BLaER1 treated with 17β-estradiol and CSF1 and Interleukin-3, amounts not matched to agents 10 nM and 100 nM (cell line): ENCODE data around the gene MAFF.

ENCODE experiments used
- H3K27ac ChIP-seq, 11 experiments: shearing (Covaris generic); formaldehyde crosslinking; 2 replicates each; pipeline ENCODE4 v1.8.1; 2022
- H3K27me3 ChIP-seq, 11 experiments: shearing (Covaris generic); formaldehyde crosslinking; 2 replicates each; pipeline ENCODE4 v1.8.1; 2022
- H3K36me3 ChIP-seq, 11 experiments: shearing (Covaris generic); formaldehyde crosslinking; 2 replicates each; pipeline ENCODE4 v1.8.1; 2022
- H3K4me1 ChIP-seq, 10 experiments: shearing (Covaris generic); formaldehyde crosslinking; 2 replicates each; pipeline ENCODE4 v1.8.1; 2022
- H3K4me2 ChIP-seq, 11 experiments: shearing (Covaris generic); formaldehyde crosslinking; 2 replicates each; pipeline ENCODE4 v1.8.1; 2022
- H3K4me3 ChIP-seq, 10 experiments: shearing (Covaris generic); formaldehyde crosslinking; 2 replicates each; pipeline ENCODE4 v1.8.1; 2022
- H3K9ac ChIP-seq, 11 experiments: shearing (Covaris generic); formaldehyde crosslinking; 2 replicates each; pipeline ENCODE4 v1.8.1; 2022
- H3K9me3 ChIP-seq, 11 experiments: shearing (Covaris generic); formaldehyde crosslinking; replicated peaks in 1 of 11; 2 replicates each; pipeline ENCODE4 v1.8.1; 2022
- H4K20me1 ChIP-seq, 11 experiments: shearing (Covaris generic); formaldehyde crosslinking; 2 replicates each; pipeline ENCODE4 v1.8.1; 2022
- Cebpa-rat ChIP-seq, 11 experiments: shearing (Covaris generic); IDR thresholded peaks; 2 replicates each; pipeline ENCODE4 v1.8.1; 2022

The MAFF gene

DNA sequence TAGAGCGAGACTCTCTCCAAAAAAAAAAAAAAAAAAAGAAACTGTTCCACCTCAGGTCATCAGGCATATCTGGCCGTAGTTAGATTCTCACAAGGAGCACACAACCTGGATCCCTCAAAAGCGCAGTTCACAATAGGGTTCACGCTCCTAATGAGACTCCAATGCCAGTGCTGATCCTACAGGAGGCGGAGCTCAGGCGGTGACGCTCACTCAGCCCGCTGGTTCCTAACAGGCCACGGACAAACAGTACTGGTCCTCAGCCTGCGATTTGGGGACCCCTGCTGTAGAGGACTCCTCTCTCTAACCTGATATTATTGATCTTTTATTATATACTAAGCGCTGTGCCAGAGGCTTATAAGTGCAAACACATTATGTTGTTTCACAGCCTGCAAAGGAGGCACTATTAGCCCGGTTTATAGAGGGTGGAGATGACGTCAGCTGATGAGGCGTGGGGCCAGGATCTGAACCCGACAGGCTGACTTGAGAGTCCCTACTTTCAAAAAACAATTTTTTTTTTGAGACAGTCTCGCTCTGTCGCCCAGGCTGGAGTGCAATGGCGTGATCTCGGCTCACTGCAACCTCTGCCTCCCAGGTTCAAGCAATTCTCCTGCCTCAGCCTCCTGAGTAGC lies 4.9 kb upstream of the MAFF start:
- no peak overlapping the region for H3K27ac ChIP-seq
- H3K36me3 ChIP-seq = no peaks in the 10 kb centered on the region
- no peak overlapping the region for H3K4me3 ChIP-seq
- H3K4me1 ChIP-seq = peaks cover 61 to 93% (median 80%) of the 10 kb centered on the region in 10 experiments
- no peaks in the 10 kb centered on the region for H3K27me3 ChIP-seq
- H3K9me3 ChIP-seq = no peaks in the 10 kb centered on the region
- peak overlapping the region in 8 of 11 experiments; percentile 2 to 55 (median 24); a peak in 11 of 22 replicates for H3K4me2 ChIP-seq
- no peak for TF ChIP-seq Cebpa-rat (IDR thresholded peaks at IDR 0.05)
- H3K9ac ChIP-seq = no peak overlapping the region
- no peaks in the 10 kb centered on the region for H4K20me1 ChIP-seq

DNA sequence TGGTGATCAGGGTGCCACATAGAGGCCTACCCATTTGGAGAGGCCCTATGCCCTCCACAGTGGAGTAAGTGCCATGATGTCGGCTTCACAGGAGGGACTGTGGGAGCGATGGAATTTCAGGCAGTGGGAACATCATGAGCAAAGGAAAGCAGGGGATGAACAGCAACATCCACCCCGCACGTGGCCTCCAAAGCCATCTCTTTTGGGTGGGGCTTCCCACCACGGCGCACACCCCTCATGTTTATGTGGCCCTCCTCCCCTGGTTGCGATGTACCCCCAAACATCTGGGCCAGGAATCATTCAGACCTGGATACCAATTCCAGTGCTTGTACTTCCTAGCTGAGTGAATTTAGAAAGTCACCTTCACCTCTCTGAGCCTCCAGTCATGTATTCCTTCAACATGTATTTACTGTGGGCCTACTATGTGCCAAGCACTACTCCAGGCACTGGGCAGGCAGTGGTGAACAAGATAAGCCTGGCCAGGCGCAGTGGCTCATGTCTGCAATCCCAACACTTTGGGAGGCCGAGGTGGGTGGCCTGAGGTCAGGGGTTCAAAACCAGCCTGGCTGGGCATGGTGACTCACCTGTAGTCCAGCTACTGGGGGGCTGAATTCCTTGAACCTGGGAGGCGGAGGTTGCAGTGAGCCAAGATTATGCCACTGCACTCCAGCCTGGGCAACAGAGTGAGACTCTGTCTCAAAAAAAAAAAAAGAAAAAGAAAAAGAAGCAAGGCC lies 1.8 kb upstream of the MAFF start:
- no peaks in the 10 kb centered on the region for H3K27me3 ChIP-seq
- H3K9ac ChIP-seq = peak overlapping the region in 2 of 11 experiments; percentile 4 to 37; a peak in 1 of 22 replicates
- peaks cover 10 to 31% (median 23%) of the 10 kb centered on the region in 11 experiments; a peak in 21 of 22 replicates for H4K20me1 ChIP-seq
- no peaks in the 10 kb centered on the region for H3K36me3 ChIP-seq
- H3K27ac ChIP-seq = peak overlapping the region in 10 of 11 experiments; percentile 6 to 56 (median 46); a peak in 16 of 22 replicates
- H3K4me2 ChIP-seq = peak overlapping the region; percentile 55 to 100 (median 86)
- no peaks in the 10 kb centered on the region for H3K9me3 ChIP-seq
- no peak for TF ChIP-seq Cebpa-rat (IDR thresholded peaks at IDR 0.05)
- no peak overlapping the region for H3K4me3 ChIP-seq
- peaks cover 64 to 84% (median 75%) of the 10 kb centered on the region in 10 experiments for H3K4me1 ChIP-seq

- H3K4me1 ChIP-seq = peaks cover 68 to 85% (median 79%) of the 10 kb centered on the region in 10 experiments
- H4K20me1 ChIP-seq = peaks cover 22 to 44% (median 35%) of the 10 kb centered on the region in 11 experiments
- H3K4me3 ChIP-seq = peak overlapping the region in 4 of 10 experiments; percentile 20 to 100 (median 26); a peak in 4 of 20 replicates
- peak overlapping the region in 4 of 11 experiments; percentile 11 to 36 (median 20); a peak in 1 of 22 replicates for H3K9ac ChIP-seq
- peak overlapping the region; percentile 79 to 100 (median 86) for H3K4me2 ChIP-seq
- H3K27me3 ChIP-seq = no peaks in the 10 kb centered on the region
- no peak for TF ChIP-seq Cebpa-rat (IDR thresholded peaks at IDR 0.05)
- H3K36me3 ChIP-seq = peaks cover 0 to 10% (median 0%) of the 10 kb centered on the region in 11 experiments; a peak in 2 of 22 replicates
- H3K27ac ChIP-seq = peak overlapping the region in 8 of 11 experiments; percentile 7 to 48 (median 20); a peak in 7 of 22 replicates
- H3K9me3 ChIP-seq = no peaks in the 10 kb centered on the region
Observed at GRCh38 chr22:38201371-38201710, 453 bp upstream of the MAFF start.

DNA sequence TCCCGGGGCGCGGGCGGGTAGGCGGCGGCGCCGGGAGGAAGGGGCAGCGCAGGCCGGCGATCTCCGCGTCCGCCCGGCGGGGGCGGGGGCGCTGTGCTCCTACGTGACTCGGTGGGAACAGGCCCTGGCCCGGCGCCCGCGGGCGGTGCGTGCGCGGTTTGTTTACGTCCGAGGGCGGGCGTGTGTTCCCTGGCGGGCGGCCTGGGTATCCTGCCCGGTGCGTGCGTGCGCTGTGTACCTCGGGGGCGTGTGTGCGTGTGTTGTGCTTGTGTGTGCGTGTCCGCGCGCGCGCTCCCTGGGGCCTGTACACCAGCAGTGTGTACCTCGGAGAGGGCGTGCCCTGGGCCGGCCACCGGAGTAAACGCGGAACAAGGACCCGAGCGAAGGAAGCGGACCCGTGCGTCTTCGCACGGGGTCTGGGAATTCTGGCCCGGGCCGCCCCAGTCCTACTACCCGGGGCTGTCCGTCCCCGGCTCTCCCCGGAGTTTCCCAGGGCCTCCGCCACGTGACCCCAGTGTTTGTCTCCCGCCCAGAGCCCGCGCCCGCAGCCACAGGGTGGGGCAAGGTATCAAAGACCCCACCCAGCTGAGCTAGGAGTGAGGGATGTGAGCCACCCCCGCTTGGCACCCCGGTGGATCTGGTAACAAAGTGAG lies 769 bp downstream of the MAFF start:
- H3K4me3 ChIP-seq = peak overlapping the region; percentile 83 to 100 (median 90)
- H3K4me2 ChIP-seq = peak overlapping the region; percentile 90 to 100 (median 99)
- peaks cover 67 to 85% (median 71%) of the 10 kb centered on the region in 10 experiments for H3K4me1 ChIP-seq
- no peaks in the 10 kb centered on the region for H3K27me3 ChIP-seq
- TF ChIP-seq Cebpa-rat (IDR thresholded peaks at IDR 0.05) = no peak
- H3K27ac ChIP-seq = peak overlapping the region; percentile 71 to 97 (median 87)
- H3K36me3 ChIP-seq = peaks cover 0 to 10% (median 0%) of the 10 kb centered on the region in 11 experiments; a peak in 2 of 22 replicates
- H4K20me1 ChIP-seq = peaks cover 22 to 56% (median 41%) of the 10 kb centered on the region in 11 experiments
- H3K9ac ChIP-seq = peak overlapping the region; percentile 81 to 98 (median 91)
- no peaks in the 10 kb centered on the region for H3K9me3 ChIP-seq

DNA sequence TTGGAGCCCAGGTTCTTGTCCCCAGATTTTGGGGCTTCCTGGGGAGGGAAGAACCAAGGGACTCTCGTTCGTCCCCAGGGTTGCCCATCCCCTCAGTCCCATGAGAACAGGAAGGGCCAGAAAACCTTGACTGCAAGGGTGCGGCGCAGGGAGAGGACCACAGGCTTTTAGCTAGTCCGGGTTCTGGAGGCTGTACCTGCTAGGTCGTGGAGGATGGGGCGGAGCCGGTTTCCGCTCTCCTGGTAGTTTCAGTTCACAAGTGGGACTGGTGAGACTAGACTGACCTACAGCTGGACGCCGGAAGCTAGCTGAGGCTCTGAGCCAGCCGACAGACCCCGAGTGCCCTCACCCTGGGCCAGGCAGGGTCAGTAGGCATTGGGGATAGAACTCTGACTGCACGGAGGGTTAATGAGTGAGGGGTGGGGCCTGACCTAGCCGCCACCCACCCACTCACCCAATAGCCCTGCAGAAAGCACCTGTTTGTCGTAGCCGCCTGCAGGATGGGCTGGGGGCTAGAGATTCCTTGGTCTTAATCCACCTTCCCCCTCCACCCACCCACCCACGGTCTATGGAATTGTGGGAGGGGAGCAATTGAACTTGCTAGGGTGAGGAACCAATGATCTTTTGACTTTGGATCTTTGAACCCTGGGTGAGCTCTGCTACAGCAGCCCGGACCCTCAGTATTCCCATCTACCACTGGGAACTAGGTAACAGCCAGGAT lies 1.5 kb downstream of the MAFF start:
- Histone ChIP-seq H3K4me3 (peak overlapping the region; percentile 83 to 100 (median 90)), H3K4me1 (peaks cover 67 to 88% (median 71%) of the 10 kb centered on the region in 10 experiments), H3K4me2 (peak overlapping the region; percentile 90 to 100 (median 99)), H3K9me3 (no peaks in the 10 kb centered on the region), H3K9ac (peak overlapping the region; percentile 81 to 98 (median 91)), H4K20me1 (peaks cover 22 to 63% (median 43%) of the 10 kb centered on the region in 11 experiments), H3K27ac (peak overlapping the region; percentile 71 to 97 (median 87)), H3K27me3 (no peaks in the 10 kb centered on the region), H3K36me3 (peaks cover 0 to 15% (median 0%) of the 10 kb centered on the region in 11 experiments; a peak in 4 of 22 replicates)
- TF ChIP-seq Cebpa-rat (IDR thresholded peaks at IDR 0.05) = no peak

GRCh38 chr22:38203855-38204514 lies 2.2 kb downstream of the MAFF start:
- Histone ChIP-seq H3K4me3 (peak overlapping the region in 9 of 10 experiments; percentile 83 to 100 (median 90); a peak in 15 of 20 replicates), H3K4me2 (peak overlapping the region; percentile 90 to 100 (median 99)), H3K4me1 (peaks cover 60 to 88% (median 68%) of the 10 kb centered on the region in 10 experiments), H4K20me1 (peaks cover 22 to 71% (median 43%) of the 10 kb centered on the region in 11 experiments), H3K9ac (peak overlapping the region; percentile 21 to 98 (median 89); a peak in 14 of 22 replicates), H3K27ac (peak overlapping the region in 9 of 11 experiments; percentile 12 to 95 (median 35); a peak in 12 of 22 replicates), H3K36me3 (peaks cover 0 to 18% (median 0%) of the 10 kb centered on the region in 11 experiments; a peak in 4 of 22 replicates), H3K9me3 (no peaks in the 10 kb centered on the region), H3K27me3 (no peaks in the 10 kb centered on the region)
- TF ChIP-seq Cebpa-rat (IDR thresholded peaks at IDR 0.05) = no peak

- H3K4me1 ChIP-seq = peaks cover 52 to 88% (median 65%) of the 10 kb centered on the region in 10 experiments
- H3K9ac ChIP-seq = peak overlapping the region; percentile 21 to 98 (median 89); a peak in 12 of 22 replicates
- H3K4me3 ChIP-seq = peak overlapping the region in 4 of 10 experiments; percentile 90 to 100 (median 96); a peak in 9 of 20 replicates
- peaks cover 22 to 79% (median 45%) of the 10 kb centered on the region in 11 experiments for H4K20me1 ChIP-seq
- H3K9me3 ChIP-seq = no peaks in the 10 kb centered on the region
- peak overlapping the region in 7 of 11 experiments; percentile 12 to 95 (median 57); a peak in 9 of 22 replicates for H3K27ac ChIP-seq
- H3K4me2 ChIP-seq = peak overlapping the region; percentile 90 to 100 (median 99)
- H3K36me3 ChIP-seq = peaks cover 0 to 18% (median 0%) of the 10 kb centered on the region in 11 experiments; a peak in 4 of 22 replicates
- no peaks in the 10 kb centered on the region for H3K27me3 ChIP-seq
- no peak for TF ChIP-seq Cebpa-rat (IDR thresholded peaks at IDR 0.05)
Observed at GRCh38 chr22:38204784-38205183, 3.0 kb downstream of the MAFF start.
